ENCODE results near the gene TAF1B.

DNA sequence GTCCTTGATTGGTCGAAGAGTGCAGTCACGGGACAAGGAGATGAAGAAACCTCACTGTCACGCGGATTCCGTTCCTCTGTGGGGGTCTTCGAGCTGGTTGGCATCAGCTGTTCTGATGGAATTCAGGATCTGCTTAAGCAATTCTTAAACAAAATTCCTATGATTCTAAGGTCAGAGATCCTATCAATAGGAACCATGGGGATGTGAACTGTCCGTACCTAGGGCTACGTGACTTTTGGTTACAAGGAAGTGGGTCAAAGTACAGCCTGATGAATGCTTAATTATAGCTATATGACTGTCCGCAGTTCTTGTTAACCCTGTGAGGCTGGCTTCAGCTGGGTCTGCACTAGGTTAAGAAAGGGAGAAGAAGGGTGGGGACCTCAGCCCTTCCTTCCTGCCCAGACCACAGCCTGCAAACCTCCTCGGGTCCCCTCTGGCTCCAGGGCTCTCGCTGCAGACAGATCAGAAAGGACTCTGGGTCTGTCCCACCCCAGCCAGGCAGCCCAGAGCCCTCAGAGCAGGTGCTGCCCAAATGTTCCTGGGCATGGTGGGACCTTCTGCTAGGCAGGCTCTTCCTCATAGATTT, 44.2 kb upstream of the TAF1B start:
- no peak for TF ChIP-seq MYC (IDR thresholded peaks at IDR 0.05; ENCODE audit: low read depth, low read length)
- no peak for TF ChIP-seq POLR2A (IDR thresholded peaks at IDR 0.05; ENCODE audit: low read depth, low read length)
- no peak for TF ChIP-seq CTCF (IDR thresholded peaks at IDR 0.05; ENCODE audit: extremely low read depth in 1 of 2, insufficient read depth in 1 of 2, low read depth in 1 of 2, low read length in 2 of 2)
- TF ChIP-seq POLR2AphosphoS5 (IDR thresholded peaks at IDR 0.05; ENCODE audit: insufficient read depth, low read depth, low read length) = no peak

Data from endothelial cell of umbilical vein (primary cell).